Stimulated activated CD4-positive, alpha-beta T cell treated with anti-CD3 and anti-CD28 coated beads, Interleukin-1b, Interleukin-23, amount 100 ng/mL, for 1 hour (primary cell): ENCODE measurements around the gene BMP6.

Experiments
- DNase-seq, 2 donors: peaks; one replicate each; pipeline ENCODE4 v3.0.0-alpha.2; 2020; ENCODE audit warnings: low read depth in 2 of 2

BMP6 gene

GRCh38 chr6:7747433-7747832 lies 21.5 kb downstream of the BMP6 start:
- DNase-seq = no peak

GRCh38 chr6:7747901-7748504 lies 22.1 kb downstream of the BMP6 start:
- no peak for DNase-seq

GRCh38 chr6:7749478-7749877 lies 23.6 kb downstream of the BMP6 start:
- DNase-seq = no peak

GRCh38 chr6:7750197-7750596 lies 24.3 kb downstream of the BMP6 start:
- no peak for DNase-seq

GRCh38 chr6:7758456-7758855 lies 32.6 kb downstream of the BMP6 start:
- no peak for DNase-seq

GRCh38 chr6:7759320-7759719 lies 33.4 kb downstream of the BMP6 start:
- no peak for DNase-seq

GRCh38 chr6:7761051-7761450 lies 35.2 kb downstream of the BMP6 start:
- no peak for DNase-seq

- DNase-seq = no peak
Measured at GRCh38 chr6:7762760-7763159, 36.9 kb downstream of the BMP6 start.

GRCh38 chr6:7763881-7764280 lies 38.0 kb downstream of the BMP6 start:
- no peak for DNase-seq

GRCh38 chr6:7765575-7766325 lies 39.9 kb downstream of the BMP6 start:
- no peak for DNase-seq

GRCh38 chr6:7769702-7770101 lies 43.8 kb downstream of the BMP6 start:
- DNase-seq = no peak

- DNase-seq = no peak
Measured at GRCh38 chr6:7770111-7770510, 44.2 kb downstream of the BMP6 start.

GRCh38 chr6:7770601-7771000 lies 44.7 kb downstream of the BMP6 start:
- no peak for DNase-seq

- no peak for DNase-seq
Measured at GRCh38 chr6:7773322-7773721, 47.4 kb downstream of the BMP6 start.

- DNase-seq = no peak
Measured at GRCh38 chr6:7773914-7774313, 48.0 kb downstream of the BMP6 start.

- DNase-seq = no peak
Measured at GRCh38 chr6:7776509-7776908, 50.6 kb downstream of the BMP6 start.

GRCh38 chr6:7777074-7777473 lies 51.2 kb downstream of the BMP6 start:
- no peak for DNase-seq

GRCh38 chr6:7781240-7781639 lies 55.3 kb downstream of the BMP6 start:
- no peak for DNase-seq

- DNase-seq = no peak
Measured at GRCh38 chr6:7784248-7784647, 58.3 kb downstream of the BMP6 start.

GRCh38 chr6:7784706-7785105 lies 58.8 kb downstream of the BMP6 start:
- no peak for DNase-seq

GRCh38 chr6:7785243-7786035 lies 59.5 kb downstream of the BMP6 start:
- no peak for DNase-seq

GRCh38 chr6:7786214-7786661 lies 60.3 kb downstream of the BMP6 start:
- no peak for DNase-seq

- DNase-seq = no peak
Measured at GRCh38 chr6:7787137-7787608, 61.3 kb downstream of the BMP6 start.
